ENCODE measurements around the gene MEGF6. TPM values are rescaled to one million over a fixed set of nuclear protein-coding genes. Genes with fewer than 3 reads are reported as not detected.

Gene MEGF6
- total and polyA plus RNA-seq, 2 donors (not counting 3 experiments of a cell fraction or from before 2014, with no cell fraction given): 22.5 to 63.7 TPM

- Histone ChIP-seq H3K9me3 (replicated peaks; ENCODE audit: control insufficient read depth, insufficient read depth, low read length) (no peaks in the 10 kb centered on the region), H3K27ac (ENCODE audit: insufficient read depth, low read depth, low read length) (no peak overlapping the region), H3K9me1 (replicated peaks; ENCODE audit: control insufficient read depth, extremely low read depth, insufficient read depth, low read length) (no peaks in the 10 kb centered on the region), H2AFZ (ENCODE audit: low read depth, low read length) (no peak overlapping the region), H3K27me3 (ENCODE audit: control insufficient read depth in 2 of 2, insufficient read depth in 2 of 2, low read length in 2 of 2) (no peaks in the 10 kb centered on the region), H4K20me1 (replicated peaks; ENCODE audit: control insufficient read depth, extremely low read depth, insufficient read depth, low read length) (no peaks in the 10 kb centered on the region), H3K4me2 (ENCODE audit: insufficient read depth, low read length) (no peak overlapping the region), H3K4me3 (replicated peaks in 1 of 3; ENCODE audit: insufficient read depth in 1 of 3, low read depth in 1 of 3, low read length in 3 of 3) (no peak overlapping the region), H3K9ac (replicated peaks; ENCODE audit: extremely low read depth, insufficient read depth, low read length) (no peak overlapping the region), H3K36me3 (ENCODE audit: control insufficient read depth in 2 of 2, extremely low read depth in 1 of 2, insufficient read depth in 2 of 2, low read length in 2 of 2) (no peaks in the 10 kb centered on the region), H3K4me1 (ENCODE audit: control insufficient read depth, extremely low read depth, insufficient read depth, low read length) (no peaks in the 10 kb centered on the region), H3K79me2 (ENCODE audit: control insufficient read depth, insufficient read depth, low read length) (no peaks in the 10 kb centered on the region)
- POLR2A ChIA-PET: no interaction called here
- intact Hi-C loops (cut with micrococcal nuclease) (loop anchor here (5.0 kb wide), 1 partner anchor 232 kb away; no protein-coding TSS in a partner anchor), dilution Hi-C loops (cut with MboI; ENCODE audit: extremely low pct_ligation_motif_present, low sequenced_read_pairs) (no loop called here)
- FAIRE-seq (no peak), DNase-seq (ENCODE audit: low read depth, low spot score) (no peak)
- CTCF ChIA-PET: interaction anchor here (0.6 to 5.8 kb wide), 14 partner anchors 8 to 234 kb away, joined by 3 to 150 read pairs (median 6); partner anchors contain the start of gene TPRG1L
- BruUV-seq (replicated peaks): no TSS peak
- TF ChIP-seq MAX (IDR thresholded peaks at IDR 0.05; ENCODE audit: insufficient read depth, insufficient read length) (no peak), FOS (IDR thresholded peaks at IDR 0.05; ENCODE audit: borderline replicate concordance, insufficient read depth, low read length) (no peak), JUN (IDR thresholded peaks at IDR 0.05; ENCODE audit: borderline replicate concordance, insufficient read depth, insufficient read length, low read depth) (no peak), POLR2AphosphoS5 (IDR thresholded peaks at IDR 0.05; ENCODE audit: insufficient read depth, low read depth, low read length) (no peak), MYC (IDR thresholded peaks at IDR 0.05; ENCODE audit: low read depth, low read length) (no peak), EZH2 (IDR thresholded peaks at IDR 0.05; ENCODE audit: borderline replicate concordance, low read depth, low read length, severe bottlenecking) (no peak), GATA2 (IDR thresholded peaks at IDR 0.05; ENCODE audit: insufficient read depth, insufficient read length, low read depth, low read length) (no peak), POLR2A (IDR thresholded peaks at IDR 0.05; ENCODE audit: low read depth, low read length) (no peak)
- TF ChIP-seq, protein P1, sequence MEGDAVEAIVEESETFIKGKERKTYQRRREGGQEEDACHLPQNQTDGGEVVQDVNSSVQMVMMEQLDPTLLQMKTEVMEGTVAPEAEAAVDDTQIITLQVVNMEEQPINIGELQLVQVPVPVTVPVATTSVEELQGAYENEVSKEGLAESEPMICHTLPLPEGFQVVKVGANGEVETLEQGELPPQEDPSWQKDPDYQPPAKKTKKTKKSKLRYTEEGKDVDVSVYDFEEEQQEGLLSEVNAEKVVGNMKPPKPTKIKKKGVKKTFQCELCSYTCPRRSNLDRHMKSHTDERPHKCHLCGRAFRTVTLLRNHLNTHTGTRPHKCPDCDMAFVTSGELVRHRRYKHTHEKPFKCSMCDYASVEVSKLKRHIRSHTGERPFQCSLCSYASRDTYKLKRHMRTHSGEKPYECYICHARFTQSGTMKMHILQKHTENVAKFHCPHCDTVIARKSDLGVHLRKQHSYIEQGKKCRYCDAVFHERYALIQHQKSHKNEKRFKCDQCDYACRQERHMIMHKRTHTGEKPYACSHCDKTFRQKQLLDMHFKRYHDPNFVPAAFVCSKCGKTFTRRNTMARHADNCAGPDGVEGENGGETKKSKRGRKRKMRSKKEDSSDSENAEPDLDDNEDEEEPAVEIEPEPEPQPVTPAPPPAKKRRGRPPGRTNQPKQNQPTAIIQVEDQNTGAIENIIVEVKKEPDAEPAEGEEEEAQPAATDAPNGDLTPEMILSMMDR (IDR thresholded peaks at IDR 0.05; ENCODE audit: extremely low read depth in 1 of 2, insufficient read depth in 1 of 2, low read depth in 1 of 2, low read length in 2 of 2): no peak
Measured at GRCh38 chr1:3490046-3490745, 121.1 kb downstream of the MEGF6 start.

Measured in endothelial cell of umbilical vein (primary cell).